ENCODE data around the gene ENTPD5.
"Not testable (repeated sequence)": the region's sequence is repeated elsewhere in the genome, so short reads cannot be mapped to it uniquely, and the experiment has no call there.

ENTPD5 gene

DNA sequence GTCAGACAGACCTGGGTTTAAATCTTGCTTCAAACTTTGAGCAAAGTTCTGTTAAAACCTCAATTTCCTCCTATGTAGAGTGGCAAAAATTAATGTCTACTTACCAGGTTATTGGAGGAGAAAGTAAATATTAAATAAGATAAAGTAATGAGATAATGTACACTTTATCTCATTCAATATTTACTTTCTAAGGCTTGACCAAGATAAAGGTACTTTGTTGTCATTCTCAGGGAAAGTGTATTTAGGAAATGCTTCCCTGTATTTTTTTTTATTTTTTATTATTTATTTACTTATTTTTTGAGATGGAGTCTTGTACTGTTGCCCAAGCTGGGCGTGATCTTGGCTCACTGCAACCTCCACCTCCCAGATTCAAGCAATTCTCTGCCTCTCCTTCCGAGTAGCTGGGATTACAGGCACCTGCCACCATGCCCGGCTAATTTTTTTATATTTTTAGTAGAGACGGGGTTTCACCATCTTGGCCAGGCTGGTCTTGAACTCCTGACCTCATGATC, 73.9 kb downstream of the ENTPD5 start:
- DNase-seq, result no peak

DNA sequence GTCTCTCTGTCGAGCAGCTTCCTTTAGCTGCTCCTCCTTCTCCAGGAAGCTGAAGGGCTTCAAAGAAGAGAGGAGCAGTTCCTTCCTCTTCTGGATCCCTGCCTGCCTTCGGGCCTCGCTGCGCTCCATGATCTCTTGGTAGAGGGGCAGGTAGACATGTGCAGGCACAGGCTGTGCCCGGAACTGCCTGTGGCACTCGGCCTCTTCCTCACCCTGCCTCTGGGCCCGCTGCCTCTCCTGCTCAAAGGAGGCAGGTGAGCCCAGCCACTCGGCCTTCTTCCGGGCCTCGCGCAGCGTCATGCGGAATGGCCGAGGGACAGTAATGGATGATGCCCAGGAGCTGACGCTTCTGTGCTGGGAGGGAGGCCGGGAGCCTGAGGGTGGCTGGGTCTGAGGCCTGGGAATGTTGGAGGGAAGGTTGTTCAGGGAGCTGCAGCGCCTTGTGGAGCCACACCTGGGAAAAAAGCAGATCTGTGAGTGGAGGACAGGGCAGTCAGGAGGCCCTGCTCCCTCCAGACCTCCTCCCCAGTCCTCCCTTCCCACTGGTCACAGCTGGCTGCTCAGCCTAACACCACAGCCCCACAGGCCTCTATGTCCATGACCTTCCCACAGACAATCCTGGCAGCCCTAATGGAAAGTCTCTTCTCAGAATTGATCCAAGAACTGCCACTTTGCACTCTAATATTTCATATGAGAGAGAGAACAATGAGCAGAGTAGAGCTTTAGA, 74.5 kb downstream of the ENTPD5 start:
- DNase-seq, result no peak

DNA sequence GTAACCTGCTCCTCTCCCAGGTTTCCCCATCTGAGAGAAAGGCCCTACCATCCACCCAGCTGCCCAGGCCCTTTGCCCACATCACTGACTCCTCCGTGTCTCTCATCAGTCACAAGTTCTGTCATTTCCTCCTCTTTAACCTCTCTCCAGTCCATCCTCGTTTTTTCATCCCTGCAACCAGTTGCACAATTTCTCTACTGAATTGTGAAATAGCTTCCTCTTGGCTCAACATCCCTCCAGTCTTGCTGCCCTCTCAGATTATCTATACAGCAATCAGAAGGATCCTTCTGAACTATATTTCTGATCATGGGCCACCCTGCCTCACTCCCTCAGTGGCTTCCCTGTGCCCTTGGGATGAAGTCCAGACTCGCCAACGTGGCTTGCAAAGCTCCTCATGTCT, 76.0 kb downstream of the ENTPD5 start:
- peak in 2 of 56 donors; percentile 1 for DNase-seq

DNA sequence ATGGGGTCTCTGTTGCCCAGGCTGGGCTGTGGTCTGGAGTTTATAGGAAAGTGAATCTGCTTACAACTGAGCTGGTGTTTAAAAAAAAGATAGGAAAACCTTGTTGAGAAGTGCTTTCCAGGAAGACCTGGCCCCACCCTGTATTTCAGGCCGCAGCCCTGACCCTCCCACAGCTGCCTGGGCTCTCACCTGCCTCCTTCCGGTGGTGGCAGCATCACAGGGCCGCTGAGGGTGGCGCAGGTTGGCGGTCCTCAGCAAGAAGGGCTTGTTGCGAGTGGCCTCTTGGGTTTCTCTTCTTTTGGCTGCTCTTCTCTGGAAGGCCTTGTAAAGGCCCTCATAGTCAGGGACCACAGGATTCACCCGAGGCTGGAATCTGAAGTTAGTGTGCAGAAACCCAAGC, 76.9 kb downstream of the ENTPD5 start:
- no peak for DNase-seq

DNA sequence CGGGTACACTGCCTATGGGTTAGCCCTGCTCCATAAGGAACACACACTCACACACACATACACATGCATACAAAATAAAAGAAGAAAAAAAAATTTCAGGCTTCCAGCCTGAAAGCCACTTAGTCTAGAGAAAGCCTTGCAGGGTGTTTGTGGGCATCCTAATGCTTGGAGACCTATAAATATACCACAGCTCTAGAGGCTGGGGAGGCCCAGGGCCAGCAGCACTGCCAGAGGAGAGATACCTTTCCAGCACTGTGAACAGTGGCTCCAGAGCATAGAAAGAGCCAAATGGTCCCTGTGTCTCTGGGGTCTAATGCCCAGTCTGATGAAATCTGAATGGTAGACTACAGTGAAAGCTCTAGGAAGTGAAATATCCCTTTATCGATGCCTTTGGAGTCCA, 82.1 kb downstream of the ENTPD5 start:
- no peak for DNase-seq

DNA sequence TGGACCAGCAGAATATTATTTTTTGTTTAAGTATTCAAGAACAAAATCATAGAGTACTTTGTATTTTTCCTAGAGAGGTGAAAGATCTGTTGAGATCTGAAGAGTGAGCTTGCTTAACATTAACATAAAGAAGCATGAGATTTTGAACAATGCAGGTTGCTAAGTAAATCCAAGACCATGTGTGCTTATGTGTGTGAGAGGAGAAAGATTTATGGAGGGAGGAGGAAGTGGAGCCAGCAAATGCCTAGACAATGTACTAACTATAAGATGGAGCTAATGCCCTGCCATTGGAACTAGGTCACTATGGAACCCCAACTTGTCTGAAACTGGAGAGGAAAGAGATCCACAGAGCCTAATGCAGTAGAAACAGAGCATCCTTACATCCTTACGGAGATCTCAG, 82.5 kb downstream of the ENTPD5 start:
- no peak for DNase-seq

DNA sequence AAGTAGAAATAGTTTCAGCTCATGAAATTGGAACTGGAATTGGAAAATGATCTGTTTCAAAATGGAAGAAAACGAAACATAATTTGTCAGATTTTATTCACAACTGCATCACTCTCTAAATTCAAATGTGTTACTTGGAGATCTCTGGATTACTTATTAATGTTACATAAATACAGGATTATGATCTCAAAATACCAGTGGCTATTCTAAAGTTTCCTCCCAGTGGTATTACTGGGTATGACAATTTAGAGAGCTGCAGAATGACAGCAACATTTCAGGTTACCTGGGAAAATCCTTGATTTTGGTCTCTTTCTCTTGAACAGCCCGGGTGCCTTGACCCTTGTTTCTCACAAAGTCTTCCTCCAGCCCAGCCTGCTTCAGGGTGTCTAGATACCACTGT, 83.4 kb downstream of the ENTPD5 start:
- no peak for DNase-seq

DNA sequence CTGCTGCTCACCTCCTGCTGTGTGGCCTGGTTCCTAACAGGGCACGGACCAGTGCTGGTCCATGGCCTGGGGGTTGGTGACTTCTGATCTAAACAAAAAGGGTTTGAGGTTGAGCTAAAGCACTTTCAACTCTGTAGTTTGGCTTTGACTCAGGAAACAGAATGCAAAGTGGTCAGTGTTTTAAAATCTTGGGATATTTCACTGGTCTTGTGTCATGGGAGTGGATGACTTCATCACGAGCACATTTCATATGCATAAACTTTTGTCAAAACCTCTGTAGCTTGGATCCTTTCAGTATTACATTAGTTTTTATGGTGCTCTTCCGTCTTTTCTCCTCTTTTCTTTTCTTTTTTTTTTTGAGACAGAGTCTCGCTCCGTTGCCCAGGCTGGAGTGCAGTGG, 94.8 kb downstream of the ENTPD5 start:
- no peak for DNase-seq

DNA sequence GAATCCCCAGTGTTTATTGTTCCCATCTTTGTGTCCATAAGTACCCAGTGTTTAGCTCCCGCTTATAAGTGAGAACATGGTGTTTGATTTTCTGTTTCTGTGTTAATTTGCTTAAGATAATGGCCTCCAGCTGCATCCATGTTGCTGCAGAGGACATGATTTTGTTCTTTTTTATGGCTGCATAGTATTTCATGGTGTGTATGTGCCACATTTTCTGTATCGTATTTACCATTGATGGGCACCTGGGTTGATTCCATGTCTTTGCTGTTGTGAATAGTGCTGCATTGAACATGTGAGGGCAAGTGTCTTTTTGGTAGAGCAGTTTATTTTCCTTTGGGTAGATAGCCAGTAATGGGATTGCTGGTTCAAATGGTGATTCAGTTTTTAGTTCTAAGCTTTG, 99.6 kb downstream of the ENTPD5 start:
- not testable (repeated sequence) for DNase-seq

DNA sequence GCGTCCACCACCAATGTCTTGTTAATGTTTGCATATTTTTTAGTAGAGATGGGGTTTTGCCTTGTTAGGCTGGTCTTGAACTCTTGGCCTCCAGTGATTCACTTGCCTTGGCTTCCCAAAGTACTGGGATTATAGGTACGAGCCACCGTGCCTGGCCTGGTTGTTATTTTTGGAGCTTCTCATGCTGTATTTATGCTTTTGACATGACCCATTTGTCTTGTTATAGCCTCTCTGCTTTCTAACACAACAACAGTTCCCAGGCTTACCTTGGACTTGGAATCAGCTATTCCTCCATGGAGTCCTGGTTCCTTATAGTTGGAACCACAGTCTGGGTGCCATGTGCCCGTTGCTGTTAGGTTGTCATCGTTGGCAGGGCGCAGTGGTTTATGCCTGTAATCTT, 102.8 kb downstream of the ENTPD5 start:
- DNase-seq, result no peak

DNA sequence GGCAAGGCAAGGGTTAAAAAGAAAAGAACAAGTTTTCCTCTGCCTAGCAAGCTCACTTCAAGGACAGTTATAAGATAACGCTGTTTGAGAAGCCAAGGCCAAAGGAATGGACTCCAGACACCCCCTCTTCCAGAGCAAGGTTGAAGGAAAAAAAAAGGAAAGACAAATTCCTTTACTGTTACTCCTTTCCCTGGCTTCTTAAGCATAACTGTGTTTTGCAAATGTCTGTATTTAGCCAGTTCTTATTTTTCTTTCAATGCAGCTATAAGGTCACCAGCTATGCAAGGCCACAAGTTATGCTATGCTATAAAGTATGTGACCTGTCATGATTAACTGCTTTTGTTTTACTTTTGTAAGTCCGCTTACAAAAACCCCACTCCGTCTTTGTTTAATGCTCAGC, 105.8 kb downstream of the ENTPD5 start:
- no peak for DNase-seq

DNA sequence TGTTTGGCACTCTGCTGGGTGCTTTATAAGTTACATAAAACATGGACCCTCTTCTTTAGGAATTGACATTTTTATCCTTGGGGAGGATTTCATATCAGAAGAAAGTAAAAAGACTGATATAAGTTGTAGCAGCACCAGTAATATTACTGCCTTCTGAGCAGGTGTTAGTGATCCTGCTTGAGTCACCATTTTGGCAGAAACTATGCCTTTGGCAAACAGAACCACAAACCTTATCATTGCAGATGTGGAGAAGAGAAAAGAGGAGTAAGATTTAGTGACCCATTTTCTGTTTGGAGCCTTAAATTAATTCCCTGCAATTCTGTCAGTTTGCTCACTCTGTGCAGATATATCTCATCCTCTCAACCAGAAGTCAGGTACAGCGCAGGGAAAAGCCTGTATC, 109.4 kb downstream of the ENTPD5 start:
- DNase-seq, result no peak

Measured in amygdala (tissue), 56 donors.